Measurements from ENCODE around the gene PKIG.

The PKIG gene

DNA sequence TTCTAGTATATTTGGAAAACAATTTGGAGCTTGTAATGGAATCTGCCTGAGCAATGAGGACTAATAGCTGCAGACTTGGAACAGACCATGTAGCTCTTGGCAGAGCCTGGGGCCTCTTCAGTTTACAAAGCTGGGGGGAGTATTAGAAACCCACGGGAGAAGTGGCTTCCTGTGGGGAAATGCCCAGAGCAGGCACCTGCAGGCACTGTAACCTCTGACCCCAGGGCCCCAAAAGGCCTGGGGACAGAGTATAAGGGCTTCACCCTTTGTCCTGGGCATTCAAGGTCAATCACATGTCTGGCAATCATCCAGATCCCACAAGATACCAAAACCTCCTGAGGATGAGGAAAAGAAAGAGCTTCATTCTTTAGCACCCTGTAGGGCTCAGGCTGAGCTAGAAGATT is 19.4 kb downstream of the PKIG start:
- TF ChIP-seq, protein P1, sequence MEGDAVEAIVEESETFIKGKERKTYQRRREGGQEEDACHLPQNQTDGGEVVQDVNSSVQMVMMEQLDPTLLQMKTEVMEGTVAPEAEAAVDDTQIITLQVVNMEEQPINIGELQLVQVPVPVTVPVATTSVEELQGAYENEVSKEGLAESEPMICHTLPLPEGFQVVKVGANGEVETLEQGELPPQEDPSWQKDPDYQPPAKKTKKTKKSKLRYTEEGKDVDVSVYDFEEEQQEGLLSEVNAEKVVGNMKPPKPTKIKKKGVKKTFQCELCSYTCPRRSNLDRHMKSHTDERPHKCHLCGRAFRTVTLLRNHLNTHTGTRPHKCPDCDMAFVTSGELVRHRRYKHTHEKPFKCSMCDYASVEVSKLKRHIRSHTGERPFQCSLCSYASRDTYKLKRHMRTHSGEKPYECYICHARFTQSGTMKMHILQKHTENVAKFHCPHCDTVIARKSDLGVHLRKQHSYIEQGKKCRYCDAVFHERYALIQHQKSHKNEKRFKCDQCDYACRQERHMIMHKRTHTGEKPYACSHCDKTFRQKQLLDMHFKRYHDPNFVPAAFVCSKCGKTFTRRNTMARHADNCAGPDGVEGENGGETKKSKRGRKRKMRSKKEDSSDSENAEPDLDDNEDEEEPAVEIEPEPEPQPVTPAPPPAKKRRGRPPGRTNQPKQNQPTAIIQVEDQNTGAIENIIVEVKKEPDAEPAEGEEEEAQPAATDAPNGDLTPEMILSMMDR (IDR thresholded peaks at IDR 0.05; ENCODE audit: unreplicated experiment in 3 of 3): no peak
- Mint-ChIP-seq H3K36me3 (ENCODE audit: low read depth) (peaks cover 8% of the 10 kb centered on the region), H3K27me3 (ENCODE audit: low read depth) (no peaks in the 10 kb centered on the region), H3K4me3 (peak overlapping the region in 2 of 3 experiments; percentile 43 to 52), H3K4me1 (peaks cover 51% of the 10 kb centered on the region), H3K27ac (peak overlapping the region in 2 of 3 experiments; percentile 95 to 100), H3K9me3 (no peaks in the 10 kb centered on the region)

DNA sequence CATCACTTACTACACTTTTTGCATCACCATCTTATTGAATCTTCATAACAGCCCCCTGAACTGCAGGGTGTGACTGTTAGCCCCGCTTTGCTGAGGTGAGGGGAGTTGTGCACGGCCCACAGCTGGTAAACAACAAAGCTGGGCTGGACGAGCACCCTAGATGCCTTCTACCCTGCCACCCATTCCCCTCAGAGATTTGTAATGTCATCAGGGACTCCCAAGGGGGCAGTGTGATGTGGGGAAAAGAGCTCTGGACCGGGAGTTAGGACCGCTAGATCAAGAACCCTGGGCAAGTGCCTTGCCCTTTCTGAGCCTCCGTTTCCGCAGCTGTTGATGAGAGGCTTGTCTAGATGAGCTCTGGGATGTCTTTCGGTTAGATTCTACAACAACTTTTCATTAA is 20.9 kb downstream of the PKIG start:
- Mint-ChIP-seq H3K27ac (no peak overlapping the region), H3K9me3 (no peaks in the 10 kb centered on the region), H3K36me3 (ENCODE audit: low read depth) (peaks cover 8% of the 10 kb centered on the region), H3K4me3 (no peak overlapping the region), H3K4me1 (peaks cover 38% of the 10 kb centered on the region), H3K27me3 (ENCODE audit: low read depth) (no peaks in the 10 kb centered on the region)
- TF ChIP-seq, protein P1 (IDR thresholded peaks at IDR 0.05; ENCODE audit: unreplicated experiment in 3 of 3): no peak

DNA sequence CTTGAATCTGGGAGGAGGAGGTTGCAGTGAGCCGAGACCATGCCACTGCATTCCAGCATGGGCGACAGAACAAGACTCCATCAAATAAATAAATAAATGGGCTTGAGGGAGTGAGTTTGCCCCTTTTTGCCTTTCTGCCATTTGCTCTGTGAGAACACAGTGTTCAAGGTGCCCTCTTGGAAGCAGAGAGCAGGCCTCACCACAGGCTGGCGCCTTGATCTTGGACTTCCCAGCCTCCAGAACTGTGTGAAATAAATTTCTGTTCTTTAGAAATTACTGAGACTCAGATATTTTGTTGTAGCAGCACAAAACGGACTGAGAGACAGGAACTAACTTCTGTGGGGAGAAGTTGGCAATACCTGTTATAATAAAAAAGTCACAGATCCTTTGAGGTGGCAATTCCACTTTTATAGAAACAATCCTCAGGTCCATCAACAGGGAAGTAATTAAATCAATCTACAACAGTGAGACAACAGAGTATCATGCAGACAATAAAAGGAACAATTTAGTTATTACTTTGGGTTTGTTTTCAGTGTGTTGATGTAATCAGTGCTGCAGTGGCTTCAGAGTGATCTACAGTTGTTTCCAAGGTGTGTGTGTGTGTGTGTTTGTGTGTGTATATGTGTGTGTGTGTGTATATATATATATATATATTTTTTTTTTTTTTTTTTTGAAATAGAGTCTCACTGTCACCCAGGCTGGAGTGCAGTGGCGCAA is 24.5 kb downstream of the PKIG start:
- TF ChIP-seq, protein P1 (IDR thresholded peaks at IDR 0.05; ENCODE audit: unreplicated experiment in 3 of 3): no peak
- Mint-ChIP-seq H3K9me3 (no peaks in the 10 kb centered on the region), H3K27me3 (ENCODE audit: low read depth) (no peaks in the 10 kb centered on the region), H3K4me1 (peaks cover 24% of the 10 kb centered on the region), H3K27ac (no peak overlapping the region), H3K4me3 (no peak overlapping the region), H3K36me3 (ENCODE audit: low read depth) (peaks cover 8% of the 10 kb centered on the region)

DNA sequence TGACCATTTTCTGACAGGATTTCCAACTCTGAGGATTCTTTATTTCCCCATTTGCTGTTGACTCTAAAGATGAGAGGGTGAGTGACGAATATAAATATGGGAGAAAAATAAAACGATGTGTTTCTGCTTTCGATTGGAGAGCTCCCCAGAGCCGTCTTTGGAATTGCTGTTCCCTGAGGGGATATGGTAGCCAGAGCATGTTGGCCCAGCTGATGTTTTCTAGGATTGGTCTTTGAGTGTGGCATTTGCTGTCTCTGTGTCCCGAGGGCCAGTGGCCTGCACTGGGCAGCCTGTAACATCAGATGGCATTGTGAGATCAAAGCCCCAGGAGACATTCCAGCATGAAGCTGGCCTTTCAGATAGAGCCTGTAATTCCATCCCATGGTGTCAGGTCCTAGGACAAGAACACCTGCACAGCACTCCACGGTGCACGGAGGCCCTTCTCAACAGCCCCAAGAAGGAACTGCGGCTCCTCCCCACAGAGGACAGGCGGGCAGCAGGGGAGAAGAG is 26.7 kb downstream of the PKIG start:
- no peaks in the 10 kb centered on the region for H3K27me3 Mint-ChIP-seq (ENCODE audit: low read depth)
- no peaks in the 10 kb centered on the region for H3K9me3 Mint-ChIP-seq
- peak overlapping the region; percentile 67 to 92 (median 91) for H3K27ac Mint-ChIP-seq
- TF ChIP-seq, protein P1 (IDR thresholded peaks at IDR 0.05; ENCODE audit: unreplicated experiment in 3 of 3): no peak
- peak overlapping the region in 1 of 3 experiments; percentile 26 for H3K4me3 Mint-ChIP-seq
- peaks cover 11% of the 10 kb centered on the region for H3K36me3 Mint-ChIP-seq (ENCODE audit: low read depth)
- H3K4me1 Mint-ChIP-seq: peaks cover 18% of the 10 kb centered on the region

DNA sequence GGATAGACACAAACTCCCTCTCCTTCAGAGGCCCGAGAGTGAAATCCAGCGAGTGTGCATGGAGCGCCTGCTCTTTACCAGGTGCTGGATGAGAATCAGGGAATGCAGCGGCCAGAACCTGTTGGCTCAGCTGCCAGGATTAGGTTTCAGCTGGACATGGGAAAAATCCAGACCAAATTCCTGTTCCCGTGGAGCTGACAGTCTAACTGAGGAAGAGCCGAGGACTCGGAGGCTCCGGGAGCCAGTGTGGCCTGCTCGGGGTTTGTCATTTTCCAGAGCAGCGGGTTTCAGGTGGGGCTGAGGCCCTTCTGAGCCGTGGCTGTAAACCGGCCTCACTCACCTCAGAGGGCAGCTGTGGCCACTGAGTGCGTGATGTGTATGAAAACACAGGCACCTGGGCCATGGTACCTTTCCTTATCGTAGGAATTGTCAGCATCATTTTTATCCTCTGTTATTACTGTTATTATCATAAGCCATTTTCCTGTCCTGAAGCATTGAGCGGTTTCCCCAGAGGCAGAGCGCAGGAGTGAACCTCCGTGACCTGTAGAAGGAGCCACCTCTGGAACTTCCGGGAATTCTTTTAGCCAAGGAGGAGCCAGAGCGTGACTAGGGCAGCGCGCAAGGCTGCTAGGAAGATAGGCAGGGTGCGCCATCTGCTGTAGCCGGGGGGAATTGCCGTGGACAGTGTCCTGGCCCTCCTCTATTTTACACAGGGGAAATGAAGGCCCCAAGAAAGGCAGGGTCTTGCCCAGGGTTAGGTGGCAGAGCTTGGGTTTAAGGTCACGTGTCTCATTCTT is 27.3 kb downstream of the PKIG start:
- TF ChIP-seq, protein P1 (IDR thresholded peaks at IDR 0.05; ENCODE audit: unreplicated experiment in 3 of 3): peak; percentile 96 to 97 (median 97)
- Mint-ChIP-seq H3K36me3 (ENCODE audit: low read depth) (peaks cover 14% of the 10 kb centered on the region), H3K4me1 (peaks cover 18% of the 10 kb centered on the region), H3K27me3 (ENCODE audit: low read depth) (no peaks in the 10 kb centered on the region), H3K27ac (peak overlapping the region; percentile 88 to 92 (median 91)), H3K9me3 (no peaks in the 10 kb centered on the region), H3K4me3 (peak overlapping the region; percentile 62 to 80 (median 66))
